Skin epidermis (tissue), 12 donors: ENCODE results near the gene MS4A13.
"Not testable (repeated sequence)": the region's sequence is repeated elsewhere in the genome, so short reads cannot be mapped to it uniquely, and the experiment has no call there.

Experiments used
- H3K27ac ChIP-seq, 21 experiments: fragments of 200-600 bp; sonication (generic) in 11 of 21; one replicate each; pipeline ENCODE4 v1.5.0; 2020; ENCODE audit warnings: mild to moderate bottlenecking in 3 of 21, inconsistent platforms in 2 of 21, moderate library complexity in 2 of 21
- H3K4me3 ChIP-seq, 7 experiments: fragments of 200-600 bp; sonication (generic) in 2 of 7; one replicate each; pipeline ENCODE4 v1.5.0; 2020; ENCODE audit warnings: inconsistent platforms in 2 of 7, mild to moderate bottlenecking in 2 of 7, moderate library complexity in 1 of 7

MS4A13 gene

GRCh38 chr11:60528934-60529333, 13.7 kb downstream of the MS4A13 start:
- H3K27ac ChIP-seq, result no peak overlapping the region
- no peak overlapping the region for H3K4me3 ChIP-seq

- no peak overlapping the region for H3K4me3 ChIP-seq
- no peak overlapping the region for H3K27ac ChIP-seq
Measured at GRCh38 chr11:60530454-60531100, 15.4 kb downstream of the MS4A13 start.

GRCh38 chr11:60532383-60532782, 17.2 kb downstream of the MS4A13 start:
- H3K4me3 ChIP-seq, H3K27ac ChIP-seq: not testable (repeated sequence)

DNA sequence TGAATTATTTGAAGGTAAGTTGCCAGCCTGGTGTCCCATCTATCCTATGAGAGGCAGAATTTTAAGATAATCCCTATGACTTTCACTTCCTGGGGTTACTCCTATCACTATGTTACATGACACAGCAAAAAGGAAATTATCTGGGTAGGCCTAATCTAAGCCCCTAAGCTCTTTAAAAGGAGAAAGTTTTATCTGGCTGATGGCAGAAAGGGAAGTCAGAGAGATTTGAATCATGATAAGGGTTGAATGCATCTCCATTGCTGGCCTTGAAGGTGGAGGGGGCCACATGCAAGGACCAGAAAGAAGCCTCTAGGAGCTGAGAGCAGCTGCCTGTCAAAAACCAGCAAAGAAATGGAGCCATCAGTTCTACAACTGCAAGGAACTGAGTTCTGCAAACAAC, 23.4 kb downstream of the MS4A13 start:
- not testable (repeated sequence) for H3K27ac ChIP-seq, H3K4me3 ChIP-seq

DNA sequence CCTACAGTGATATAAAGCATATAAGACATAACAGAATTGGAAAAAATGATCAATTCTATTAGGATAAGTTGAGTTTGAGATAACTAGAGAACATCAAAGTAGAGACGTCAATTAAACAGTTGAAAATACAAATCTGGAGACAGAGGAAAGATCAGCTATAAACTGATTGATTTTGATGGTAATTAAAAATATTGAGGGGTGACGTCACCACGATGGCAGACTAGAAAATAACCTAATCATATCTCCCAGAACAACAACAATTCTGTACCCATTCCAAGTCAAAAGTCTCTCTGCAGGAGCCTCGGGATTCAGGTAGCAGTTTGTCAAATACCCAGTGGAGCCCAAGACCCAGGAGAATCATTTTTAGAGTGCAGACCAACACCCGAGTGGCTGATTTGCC, 28.9 kb downstream of the MS4A13 start:
- no peak overlapping the region for H3K27ac ChIP-seq
- no peak overlapping the region for H3K4me3 ChIP-seq

GRCh38 chr11:60561254-60561653, 46.1 kb downstream of the MS4A13 start:
- no peak overlapping the region for H3K27ac ChIP-seq
- no peak overlapping the region for H3K4me3 ChIP-seq

GRCh38 chr11:60563553-60564235, 48.5 kb downstream of the MS4A13 start:
- Histone ChIP-seq H3K27ac (no peak overlapping the region), H3K4me3 (no peak overlapping the region)

DNA sequence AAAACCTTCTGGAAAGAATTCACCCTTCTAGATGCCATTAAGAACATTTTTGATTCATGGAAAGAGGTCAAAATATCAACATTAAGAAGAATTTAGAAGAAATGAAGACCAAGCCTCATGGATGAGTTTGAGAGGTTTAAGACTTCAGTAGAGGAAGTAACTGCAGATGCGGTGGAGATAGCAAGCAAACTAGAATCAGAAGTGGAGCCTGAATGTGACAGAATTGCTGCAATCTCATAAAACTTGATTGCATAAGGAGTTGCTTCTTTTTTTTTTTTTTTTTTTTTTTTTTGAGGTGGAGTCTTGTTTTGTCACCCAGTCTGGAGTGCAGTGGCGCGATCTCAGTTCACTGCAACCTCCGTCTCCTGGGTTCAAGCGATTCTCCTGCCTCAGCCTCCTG, 51.6 kb downstream of the MS4A13 start:
- no peak overlapping the region for H3K4me3 ChIP-seq

DNA sequence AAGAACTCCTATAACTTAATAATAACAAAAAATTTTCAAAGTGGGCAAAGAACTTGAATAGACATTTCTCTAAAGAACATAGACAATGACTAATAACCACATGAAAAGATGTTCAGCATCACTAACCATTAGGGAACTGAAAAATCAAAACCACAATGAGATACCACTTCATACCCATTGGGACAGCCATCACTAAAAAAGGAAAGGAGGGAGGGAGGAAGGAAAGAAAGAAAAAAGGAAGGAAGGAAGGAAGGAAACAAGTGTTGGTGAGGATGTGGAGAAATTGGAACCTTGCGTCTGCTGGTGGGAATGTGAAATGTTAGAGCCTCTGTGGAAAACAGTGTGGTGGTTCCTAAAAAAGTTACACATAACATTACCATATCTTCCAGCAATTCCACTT, 55.8 kb downstream of the MS4A13 start:
- Histone ChIP-seq H3K27ac (no peak overlapping the region), H3K4me3 (no peak overlapping the region)

More for the DNA sequence above, 51.6 kb downstream of the MS4A13 start:
- H3K27ac ChIP-seq, result no peak overlapping the region

DNA sequence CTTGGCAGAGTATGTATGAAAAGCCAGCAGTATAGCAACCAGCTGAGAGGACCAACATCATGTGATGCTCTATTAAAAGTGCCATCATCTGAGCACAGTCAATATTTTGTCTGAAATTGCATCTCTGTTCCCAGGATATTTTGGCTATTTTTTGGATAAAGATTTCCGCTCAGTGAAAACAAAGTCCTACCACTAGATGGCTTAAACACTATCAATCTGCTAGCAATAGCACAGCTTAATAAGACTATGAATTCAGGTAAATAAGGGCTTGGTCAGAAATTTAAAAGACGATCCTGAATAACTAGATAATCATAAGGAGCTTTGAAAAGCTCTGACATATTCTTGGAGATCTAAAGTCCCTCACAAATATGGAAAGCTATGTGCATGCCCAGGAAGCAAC, 74.4 kb downstream of the MS4A13 start:
- Histone ChIP-seq H3K4me3 (no peak overlapping the region), H3K27ac (no peak overlapping the region)
